HG03139 (cell line): ENCODE measurements around the gene FYB2.
A peak's percentile ranks its signal among the peaks of the same experiment; 100 is the strongest.

Source experiments
- ATAC-seq: cut with Tn5 transposase; IDR thresholded peaks from one replicate; pipeline ENCODE4 v1.9.1; 2021; ENCODE audit not compliant: unreplicated experiment

The FYB2 gene

GRCh38 chr1:56835657-56836056 lies 16.5 kb upstream of the FYB2 start:
- ATAC-seq: no peak

GRCh38 chr1:56834137-56834900 lies 15.1 kb upstream of the FYB2 start:
- no peak for ATAC-seq

GRCh38 chr1:56833088-56833487 lies 13.9 kb upstream of the FYB2 start:
- no peak for ATAC-seq

GRCh38 chr1:56831871-56832693 lies 12.9 kb upstream of the FYB2 start:
- ATAC-seq: peak; percentile 76

- no peak for ATAC-seq
Measured at GRCh38 chr1:56830052-56830451, 10.8 kb upstream of the FYB2 start.

GRCh38 chr1:56827711-56828110 lies 8.5 kb upstream of the FYB2 start:
- ATAC-seq: no peak

- ATAC-seq: no peak
Measured at GRCh38 chr1:56825436-56825835, 6.2 kb upstream of the FYB2 start.

GRCh38 chr1:56824938-56825337 lies 5.7 kb upstream of the FYB2 start:
- no peak for ATAC-seq

- ATAC-seq: no peak
Measured at GRCh38 chr1:56824271-56824670, 5.1 kb upstream of the FYB2 start.

GRCh38 chr1:56821462-56821797 lies 2.2 kb upstream of the FYB2 start:
- no peak for ATAC-seq

- ATAC-seq: peak; percentile 77
Measured at GRCh38 chr1:56820755-56821461, 1.7 kb upstream of the FYB2 start.

- no peak for ATAC-seq
Measured at GRCh38 chr1:56817716-56818463, 1.3 kb downstream of the FYB2 start.

GRCh38 chr1:56816909-56817308 lies 2.3 kb downstream of the FYB2 start:
- ATAC-seq: peak; percentile 53

GRCh38 chr1:56816264-56816663 lies 2.9 kb downstream of the FYB2 start:
- ATAC-seq: no peak

- ATAC-seq: no peak
Measured at GRCh38 chr1:56814205-56814604, 5.0 kb downstream of the FYB2 start.

GRCh38 chr1:56811331-56811730 lies 7.9 kb downstream of the FYB2 start:
- no peak for ATAC-seq

GRCh38 chr1:56808410-56808809 lies 10.8 kb downstream of the FYB2 start:
- ATAC-seq: no peak

- no peak for ATAC-seq
Measured at GRCh38 chr1:56806804-56807203, 12.4 kb downstream of the FYB2 start.

GRCh38 chr1:56803561-56804156 lies 15.5 kb downstream of the FYB2 start:
- ATAC-seq: no peak

- no peak for ATAC-seq
Measured at GRCh38 chr1:56799605-56800400, 19.4 kb downstream of the FYB2 start.
